ENCODE measurements around the gene KRR1. TPM values are rescaled to one million over a fixed set of nuclear protein-coding genes. Genes with fewer than 3 reads are reported as not detected.
A peak's percentile ranks its signal among the peaks of the same experiment; 100 is the strongest.

Gene KRR1
- total and polyA plus RNA-seq, 2 of the 13 experiments (the other 11 are each of a cell fraction or from before 2014, with no cell fraction given): 19.3 to 103 TPM

DNA sequence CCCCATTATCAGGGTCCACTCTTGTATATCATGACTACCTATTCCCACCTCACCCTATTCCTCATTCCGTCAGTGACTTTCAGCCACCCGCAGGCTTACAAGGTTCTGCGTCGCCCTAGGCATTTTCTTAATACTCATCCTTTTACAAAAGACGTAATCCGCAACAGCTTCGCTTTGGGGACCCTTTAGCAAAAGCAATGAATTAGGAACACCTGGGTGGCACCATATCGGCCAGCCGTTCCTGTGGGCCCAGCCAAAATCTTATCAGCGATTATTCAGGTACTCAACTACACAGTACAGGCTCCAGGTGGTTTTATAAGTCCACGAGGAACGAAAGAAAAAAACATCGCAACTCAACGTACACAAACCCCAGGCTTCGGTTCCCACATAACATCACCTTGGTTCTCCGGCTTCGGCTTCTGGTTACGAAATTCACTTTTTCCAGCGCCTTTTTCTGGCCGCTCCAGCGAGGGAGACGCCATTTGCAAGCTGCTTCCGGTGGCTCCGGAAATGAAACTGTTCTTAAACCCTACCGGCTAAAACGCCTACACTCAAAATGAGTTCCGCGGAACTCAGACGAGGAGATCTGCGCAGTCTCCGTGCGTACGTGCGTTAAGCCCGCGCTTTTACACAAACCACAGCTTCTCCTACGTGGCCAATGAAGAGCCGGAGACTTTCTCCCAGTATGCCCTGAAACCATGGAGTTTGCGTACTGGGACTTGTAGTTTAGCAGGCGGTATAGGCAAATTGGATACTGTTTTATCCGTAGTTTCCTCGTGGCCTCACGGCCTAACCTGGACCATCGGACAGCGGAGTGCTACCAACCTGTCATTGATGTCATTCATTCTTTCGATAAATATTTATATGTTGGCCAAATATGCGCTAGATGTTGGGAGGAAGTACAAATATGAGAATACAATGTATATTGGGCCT is at the start of gene KRR1 (continued):
- no peak for TF ChIP-seq MYNN (CRISPR knock-in tag; IDR thresholded peaks at IDR 0.05; ENCODE audit: low read depth)
- TF ChIP-seq, protein P1, sequence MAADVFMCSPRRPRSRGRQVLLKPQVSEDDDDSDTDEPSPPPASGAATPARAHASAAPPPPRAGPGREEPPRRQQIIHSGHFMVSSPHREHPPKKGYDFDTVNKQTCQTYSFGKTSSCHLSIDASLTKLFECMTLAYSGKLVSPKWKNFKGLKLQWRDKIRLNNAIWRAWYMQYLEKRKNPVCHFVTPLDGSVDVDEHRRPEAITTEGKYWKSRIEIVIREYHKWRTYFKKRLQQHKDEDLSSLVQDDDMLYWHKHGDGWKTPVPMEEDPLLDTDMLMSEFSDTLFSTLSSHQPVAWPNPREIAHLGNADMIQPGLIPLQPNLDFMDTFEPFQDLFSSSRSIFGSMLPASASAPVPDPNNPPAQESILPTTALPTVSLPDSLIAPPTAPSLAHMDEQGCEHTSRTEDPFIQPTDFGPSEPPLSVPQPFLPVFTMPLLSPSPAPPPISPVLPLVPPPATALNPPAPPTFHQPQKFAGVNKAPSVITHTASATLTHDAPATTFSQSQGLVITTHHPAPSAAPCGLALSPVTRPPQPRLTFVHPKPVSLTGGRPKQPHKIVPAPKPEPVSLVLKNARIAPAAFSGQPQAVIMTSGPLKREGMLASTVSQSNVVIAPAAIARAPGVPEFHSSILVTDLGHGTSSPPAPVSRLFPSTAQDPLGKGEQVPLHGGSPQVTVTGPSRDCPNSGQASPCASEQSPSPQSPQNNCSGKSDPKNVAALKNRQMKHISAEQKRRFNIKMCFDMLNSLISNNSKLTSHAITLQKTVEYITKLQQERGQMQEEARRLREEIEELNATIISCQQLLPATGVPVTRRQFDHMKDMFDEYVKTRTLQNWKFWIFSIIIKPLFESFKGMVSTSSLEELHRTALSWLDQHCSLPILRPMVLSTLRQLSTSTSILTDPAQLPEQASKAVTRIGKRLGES (CRISPR knock-in tag; IDR thresholded peaks at IDR 0.05; ENCODE audit: borderline replicate concordance): no peak
- TF ChIP-seq, protein P2, sequence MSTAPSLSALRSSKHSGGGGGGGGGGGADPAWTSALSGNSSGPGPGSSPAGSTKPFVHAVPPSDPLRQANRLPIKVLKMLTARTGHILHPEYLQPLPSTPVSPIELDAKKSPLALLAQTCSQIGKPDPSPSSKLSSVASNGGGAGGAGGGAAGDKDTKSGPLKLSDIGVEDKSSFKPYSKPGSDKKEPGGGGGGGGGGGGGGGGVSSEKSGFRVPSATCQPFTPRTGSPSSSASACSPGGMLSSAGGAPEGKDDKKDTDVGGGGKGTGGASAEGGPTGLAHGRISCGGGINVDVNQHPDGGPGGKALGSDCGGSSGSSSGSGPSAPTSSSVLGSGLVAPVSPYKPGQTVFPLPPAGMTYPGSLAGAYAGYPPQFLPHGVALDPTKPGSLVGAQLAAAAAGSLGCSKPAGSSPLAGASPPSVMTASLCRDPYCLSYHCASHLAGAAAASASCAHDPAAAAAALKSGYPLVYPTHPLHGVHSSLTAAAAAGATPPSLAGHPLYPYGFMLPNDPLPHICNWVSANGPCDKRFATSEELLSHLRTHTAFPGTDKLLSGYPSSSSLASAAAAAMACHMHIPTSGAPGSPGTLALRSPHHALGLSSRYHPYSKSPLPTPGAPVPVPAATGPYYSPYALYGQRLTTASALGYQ (CRISPR knock-in tag; IDR thresholded peaks at IDR 0.05): peak; percentile 79
- peak; percentile 99 for TF ChIP-seq PHF20 (CRISPR knock-in tag; IDR thresholded peaks at IDR 0.05)
- TF ChIP-seq NFE2L1 (CRISPR knock-in tag; IDR thresholded peaks at IDR 0.05; ENCODE audit: borderline replicate concordance): no peak
- TF ChIP-seq, protein P3, sequence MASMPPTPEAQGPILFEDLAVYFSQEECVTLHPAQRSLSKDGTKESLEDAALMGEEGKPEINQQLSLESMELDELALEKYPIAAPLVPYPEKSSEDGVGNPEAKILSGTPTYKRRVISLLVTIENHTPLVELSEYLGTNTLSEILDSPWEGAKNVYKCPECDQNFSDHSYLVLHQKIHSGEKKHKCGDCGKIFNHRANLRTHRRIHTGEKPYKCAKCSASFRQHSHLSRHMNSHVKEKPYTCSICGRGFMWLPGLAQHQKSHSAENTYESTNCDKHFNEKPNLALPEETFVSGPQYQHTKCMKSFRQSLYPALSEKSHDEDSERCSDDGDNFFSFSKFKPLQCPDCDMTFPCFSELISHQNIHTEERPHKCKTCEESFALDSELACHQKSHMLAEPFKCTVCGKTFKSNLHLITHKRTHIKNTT (CRISPR knock-in tag; IDR thresholded peaks at IDR 0.05): 0 out of 2 replicates have a peak, but pooled peaks have one; percentile 23
- TF ChIP-seq ZFP82 (CRISPR knock-in tag; IDR thresholded peaks at IDR 0.05; ENCODE audit: borderline replicate concordance): 0 out of 2 replicates have a peak, but pooled peaks have one; percentile 64
- peak; percentile 93 for TF ChIP-seq KLF9 (CRISPR knock-in tag; IDR thresholded peaks at IDR 0.05; ENCODE audit: low read depth)
- peak; percentile 98 for TF ChIP-seq YEATS2 (CRISPR knock-in tag; IDR thresholded peaks at IDR 0.05; ENCODE audit: borderline replicate concordance)
- TF ChIP-seq ZNF263 (CRISPR knock-in tag; IDR thresholded peaks at IDR 0.05): peak; percentile 19; the same call in 1 of the 2 replicates
- TF ChIP-seq SRY (CRISPR knock-in tag; IDR thresholded peaks at IDR 0.05): 0 out of 2 replicates have a peak, but pooled peaks have one; percentile 61
- TF ChIP-seq DR1 (CRISPR knock-in tag; IDR thresholded peaks at IDR 0.05): peak; percentile 67
- peak; percentile 47; the same call in 1 of the 3 replicates for TF ChIP-seq MXI1 (IDR thresholded peaks at IDR 0.05; ENCODE audit: borderline replicate concordance, low read depth, low read length)
- no peak for TF ChIP-seq TBX3 (IDR thresholded peaks at IDR 0.05; ENCODE audit: borderline replicate concordance)
- no peak for TF ChIP-seq ZNF589 (CRISPR knock-in tag; conservative IDR thresholded peaks at IDR 0.05)
- TF ChIP-seq HHEX (CRISPR knock-in tag; IDR thresholded peaks at IDR 0.05): no peak
- TF ChIP-seq, protein P4, sequence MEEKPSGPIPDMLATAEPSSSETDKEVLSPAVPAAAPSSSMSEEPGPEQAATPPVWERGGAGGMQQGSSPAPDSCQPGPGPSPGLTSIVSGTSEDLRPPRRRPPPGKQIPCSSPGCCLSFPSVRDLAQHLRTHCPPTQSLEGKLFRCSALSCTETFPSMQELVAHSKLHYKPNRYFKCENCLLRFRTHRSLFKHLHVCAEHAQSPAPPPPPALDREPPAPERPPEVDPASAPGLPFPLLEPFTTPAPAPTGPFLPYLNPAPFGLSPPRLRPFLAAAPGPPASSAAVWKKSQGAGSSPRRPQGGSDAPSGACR (CRISPR knock-in tag; IDR thresholded peaks at IDR 0.05): no peak; the same call in 1 of the 2 replicates
- TF ChIP-seq NFIC (IDR thresholded peaks at IDR 0.05; ENCODE audit: low read length): peak; percentile 66; the same call in 1 of the 2 replicates
- TF ChIP-seq NR2C2 (CRISPR knock-in tag; IDR thresholded peaks at IDR 0.05; ENCODE audit: borderline replicate concordance): peak; percentile 99
- TF ChIP-seq KLF12 (CRISPR knock-in tag; IDR thresholded peaks at IDR 0.05; ENCODE audit: borderline replicate concordance): no peak
- TF ChIP-seq SOX5 (CRISPR knock-in tag; IDR thresholded peaks at IDR 0.05; ENCODE audit: borderline replicate concordance): peak; percentile 66; the same call in 1 of the 2 replicates
